LNCAP (cell line): ENCODE measurements around the gene TYW1B.

Experiments
- TF ChIP-seq, protein P1 (sequence below): fragments of 450-650 bp; IDR thresholded peaks from 2 replicates; pipeline ENCODE4 v1.5.1; 2017; ENCODE audit warnings: mild to moderate bottlenecking

TYW1B gene

DNA sequence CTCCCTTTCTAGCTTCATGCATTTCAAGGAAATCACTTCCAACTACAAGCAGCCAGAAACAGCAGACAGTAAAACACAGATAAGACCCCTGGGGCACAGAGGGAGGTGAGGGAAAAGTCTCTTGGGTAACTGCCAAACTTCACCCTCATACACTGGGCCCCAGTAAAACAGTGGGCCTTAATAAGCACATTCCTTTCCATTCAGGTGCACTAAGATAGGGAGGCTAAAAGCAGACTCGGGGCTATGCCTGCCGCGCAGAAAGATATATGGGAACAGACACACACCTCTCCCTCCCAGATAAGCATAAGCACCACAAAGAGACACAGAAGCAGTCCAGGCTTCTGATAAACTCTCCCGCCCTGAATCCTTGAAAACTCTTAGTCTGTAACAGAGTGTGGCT lies 117.0 kb downstream of the TYW1B start:
- TF ChIP-seq, protein P1, sequence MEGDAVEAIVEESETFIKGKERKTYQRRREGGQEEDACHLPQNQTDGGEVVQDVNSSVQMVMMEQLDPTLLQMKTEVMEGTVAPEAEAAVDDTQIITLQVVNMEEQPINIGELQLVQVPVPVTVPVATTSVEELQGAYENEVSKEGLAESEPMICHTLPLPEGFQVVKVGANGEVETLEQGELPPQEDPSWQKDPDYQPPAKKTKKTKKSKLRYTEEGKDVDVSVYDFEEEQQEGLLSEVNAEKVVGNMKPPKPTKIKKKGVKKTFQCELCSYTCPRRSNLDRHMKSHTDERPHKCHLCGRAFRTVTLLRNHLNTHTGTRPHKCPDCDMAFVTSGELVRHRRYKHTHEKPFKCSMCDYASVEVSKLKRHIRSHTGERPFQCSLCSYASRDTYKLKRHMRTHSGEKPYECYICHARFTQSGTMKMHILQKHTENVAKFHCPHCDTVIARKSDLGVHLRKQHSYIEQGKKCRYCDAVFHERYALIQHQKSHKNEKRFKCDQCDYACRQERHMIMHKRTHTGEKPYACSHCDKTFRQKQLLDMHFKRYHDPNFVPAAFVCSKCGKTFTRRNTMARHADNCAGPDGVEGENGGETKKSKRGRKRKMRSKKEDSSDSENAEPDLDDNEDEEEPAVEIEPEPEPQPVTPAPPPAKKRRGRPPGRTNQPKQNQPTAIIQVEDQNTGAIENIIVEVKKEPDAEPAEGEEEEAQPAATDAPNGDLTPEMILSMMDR, result no peak

DNA sequence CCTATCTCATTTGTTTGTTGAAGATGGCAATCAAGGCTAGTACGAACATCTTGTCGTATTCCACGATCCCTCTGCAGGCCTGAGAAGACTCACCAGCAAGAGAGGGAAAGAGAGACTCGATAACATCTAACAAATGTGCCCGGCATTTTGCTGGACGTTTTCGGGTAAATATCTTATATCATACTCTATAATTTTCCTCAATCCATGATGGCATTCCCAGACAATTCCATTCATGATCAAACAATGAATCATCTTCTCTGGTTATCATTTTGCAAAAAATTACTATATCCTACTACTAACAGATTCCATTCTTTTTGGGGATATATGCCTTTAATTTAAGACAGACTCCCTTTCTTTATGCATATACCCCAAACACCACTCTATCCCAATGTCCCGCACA lies 118.1 kb downstream of the TYW1B start:
- TF ChIP-seq, protein P1, result no peak

DNA sequence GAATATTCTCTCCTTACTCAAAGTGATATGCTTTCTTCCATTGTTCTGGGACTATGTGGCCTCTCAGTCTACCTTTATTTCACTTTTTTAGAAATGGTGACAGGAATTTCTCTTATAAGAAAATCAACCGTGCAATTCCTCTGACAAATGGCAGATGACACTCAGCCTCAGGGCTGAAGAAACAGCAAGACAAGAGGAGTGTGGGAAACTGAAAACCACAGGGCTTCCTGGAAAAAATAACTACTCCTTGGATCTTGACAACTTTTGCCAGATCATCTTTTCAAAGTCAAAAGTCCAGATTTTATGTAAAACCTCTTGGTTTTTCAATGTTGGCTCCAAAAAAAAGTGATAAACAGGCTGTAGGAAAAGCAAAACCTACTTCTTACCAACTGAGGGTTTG lies 121.5 kb downstream of the TYW1B start:
- TF ChIP-seq, protein P1, result no peak

DNA sequence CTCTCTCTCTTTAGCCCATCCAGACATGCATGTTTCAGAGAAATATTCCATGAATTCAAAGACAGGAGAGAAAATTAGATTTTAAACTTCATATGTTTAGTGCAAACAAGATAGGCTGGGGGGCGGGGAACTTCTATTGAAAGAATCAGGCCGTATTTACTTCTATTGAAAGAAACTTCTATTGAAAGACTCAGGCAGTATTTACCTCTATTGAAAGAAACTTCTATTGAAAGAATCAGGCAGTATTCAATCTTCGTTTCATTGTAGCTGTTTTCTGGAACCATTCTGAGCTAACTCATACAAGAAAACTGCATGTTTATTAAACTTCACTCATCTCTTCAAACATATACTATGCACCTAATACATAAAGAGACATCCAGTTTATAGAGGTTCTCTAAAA lies 123.1 kb downstream of the TYW1B start:
- TF ChIP-seq, protein P1, result no peak

DNA sequence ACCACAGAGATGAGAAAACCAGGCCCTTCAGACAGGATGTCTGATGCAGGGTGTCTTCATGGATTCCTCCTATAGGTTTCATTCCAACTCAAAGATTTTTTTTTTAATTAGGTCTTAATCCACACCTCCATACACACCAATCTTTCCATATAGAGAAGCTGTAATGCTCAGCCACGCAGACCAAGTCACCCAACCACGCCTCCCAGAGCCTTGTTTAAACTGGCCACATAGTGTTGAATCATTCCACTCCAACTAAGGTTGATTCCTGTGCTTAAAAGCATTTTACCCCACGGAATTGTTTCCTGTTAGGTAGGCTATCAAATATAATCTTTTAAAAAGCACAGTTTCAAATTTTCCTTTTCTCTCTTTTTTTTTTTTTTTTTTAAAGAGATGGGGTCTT lies 153.6 kb downstream of the TYW1B start:
- TF ChIP-seq, protein P1, result no peak

DNA sequence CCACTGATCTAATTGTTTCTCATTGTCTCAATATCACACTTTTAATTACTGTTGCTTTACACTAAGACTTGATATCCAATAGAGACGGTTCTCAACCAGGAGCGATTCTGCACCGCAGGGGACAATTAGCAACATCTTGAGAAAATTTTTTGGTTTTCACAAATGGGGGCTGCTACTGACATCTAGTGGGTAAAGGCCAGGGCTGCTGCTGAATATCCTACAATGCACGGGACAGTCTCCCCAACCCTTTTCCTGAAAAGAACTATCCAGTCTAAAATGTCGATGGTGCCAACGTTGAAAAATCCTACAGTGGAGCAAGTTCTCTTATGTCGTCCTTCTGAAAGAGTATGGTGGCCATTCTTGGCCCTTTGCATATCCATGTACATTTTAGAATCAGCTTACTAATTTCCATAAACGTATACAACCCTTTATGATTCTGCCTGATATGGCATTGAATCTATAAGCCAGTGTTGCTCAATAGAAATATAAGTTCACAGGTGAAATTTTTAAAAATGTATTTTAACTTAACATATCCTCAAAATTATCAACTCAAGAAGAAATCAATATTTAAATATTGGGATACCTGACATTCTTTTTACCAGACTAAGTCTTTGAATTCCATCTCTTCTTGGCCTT lies 192.6 kb downstream of the TYW1B start:
- TF ChIP-seq, protein P1, result peak; percentile 32; the same call in 1 of the 2 replicates

DNA sequence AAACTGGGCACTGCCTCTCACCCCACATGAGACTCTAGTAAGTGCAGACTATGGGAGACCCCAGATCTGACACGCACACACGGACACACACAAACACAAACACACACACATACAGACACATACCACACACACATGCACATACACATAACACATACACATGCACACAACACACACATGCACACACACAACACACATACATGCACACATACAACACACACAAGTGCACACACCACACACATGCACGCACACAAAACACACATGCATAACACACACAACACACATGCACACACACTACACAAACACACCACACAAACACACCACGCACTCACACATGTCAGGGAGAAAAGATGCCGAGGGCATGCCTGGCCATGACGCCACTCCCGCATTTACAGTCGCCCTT lies 205.5 kb downstream of the TYW1B start:
- TF ChIP-seq, protein P1, result no peak

DNA sequence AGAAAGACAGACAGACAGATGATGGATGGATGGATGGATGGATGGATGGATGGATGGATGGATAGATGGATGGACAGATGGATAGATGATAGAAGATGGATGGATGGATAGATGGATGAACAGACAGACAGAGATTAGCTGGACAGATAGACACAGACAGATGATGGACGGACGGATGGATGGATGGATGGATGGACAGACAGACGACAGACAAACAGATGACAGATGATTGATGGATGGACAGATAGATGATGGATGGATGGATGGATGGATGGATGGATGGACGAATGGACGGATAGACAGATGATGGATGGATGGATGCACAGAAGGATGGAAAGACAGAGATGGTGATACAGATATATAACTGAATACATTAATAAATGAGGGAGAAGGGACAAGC lies 224.9 kb downstream of the TYW1B start:
- TF ChIP-seq, protein P1, result no peak
